Caki2 (cell line): Measurements from ENCODE around the gene EPHA5. TPM values are rescaled to one million over a fixed set of nuclear protein-coding genes. Genes with fewer than 3 reads are reported as not detected.
A peak's percentile ranks its signal among the peaks of the same experiment; 100 is the strongest.

ENCODE experiments used
- DNase-seq: peaks from one replicate; pipeline ENCODE4 v3.0.0-alpha.2; 2015; ENCODE audit warnings: low read depth
- in situ Hi-C: cut with HindIII; loops from 2 replicates; pipeline ENCODE4 v1.10.0; 2016; ENCODE audit warnings: low sequenced_read_pairs, low pct_unique_long_range_greater_than_20kb, mixed read lengths
- total RNA-seq: library from RNA; depleted of rRNA; stranded (reverse); fragments of >200 nt; shearing (Covaris generic); gene quantifications from 2 replicates; pipeline ENCODE4 v1.2.3, GENCODE V29; 2014; ENCODE audit warnings: low replicate concordance

The EPHA5 gene
- total RNA-seq, 1 experiment from 2014 or later: not detected

DNA sequence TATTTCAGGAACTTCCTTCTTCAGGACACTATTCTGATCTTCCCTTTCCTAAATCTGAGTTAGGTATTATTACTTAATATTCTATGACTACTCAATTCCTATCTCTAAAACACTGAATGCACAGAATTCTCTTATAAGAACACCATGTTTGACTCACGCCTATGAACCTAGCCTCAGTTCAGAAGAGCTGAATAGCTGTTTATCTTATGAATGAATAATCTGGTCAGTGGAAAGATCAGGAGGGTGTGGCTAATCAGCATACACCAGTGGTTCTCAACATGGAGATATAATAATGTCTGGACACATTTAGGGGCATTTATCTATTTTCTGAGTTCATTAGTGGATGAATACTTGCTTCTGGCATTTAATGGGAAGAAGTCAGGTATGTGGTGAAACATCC, 24.2 kb downstream of the EPHA5 start:
- in situ Hi-C loops: no loop called here
- DNase-seq: no peak

DNA sequence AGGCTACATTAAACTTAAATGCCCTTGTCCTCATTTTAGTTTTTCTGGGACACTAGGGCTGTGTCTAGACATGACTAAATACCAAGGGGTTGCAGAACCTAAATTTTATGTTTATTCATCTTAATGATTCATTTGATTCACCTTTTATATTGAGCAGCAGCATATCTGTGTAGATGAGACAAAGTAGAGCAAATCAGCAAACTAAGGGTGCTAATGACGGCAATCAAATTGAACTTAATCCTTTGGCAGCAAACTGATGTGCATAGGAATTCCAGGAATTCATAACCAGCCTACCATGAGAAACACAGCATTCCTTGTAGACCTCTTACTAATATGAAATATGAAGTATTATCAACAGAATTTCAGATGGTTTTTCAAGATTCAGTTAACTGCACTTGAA, 25.1 kb downstream of the EPHA5 start:
- in situ Hi-C loops: no loop called here

DNA sequence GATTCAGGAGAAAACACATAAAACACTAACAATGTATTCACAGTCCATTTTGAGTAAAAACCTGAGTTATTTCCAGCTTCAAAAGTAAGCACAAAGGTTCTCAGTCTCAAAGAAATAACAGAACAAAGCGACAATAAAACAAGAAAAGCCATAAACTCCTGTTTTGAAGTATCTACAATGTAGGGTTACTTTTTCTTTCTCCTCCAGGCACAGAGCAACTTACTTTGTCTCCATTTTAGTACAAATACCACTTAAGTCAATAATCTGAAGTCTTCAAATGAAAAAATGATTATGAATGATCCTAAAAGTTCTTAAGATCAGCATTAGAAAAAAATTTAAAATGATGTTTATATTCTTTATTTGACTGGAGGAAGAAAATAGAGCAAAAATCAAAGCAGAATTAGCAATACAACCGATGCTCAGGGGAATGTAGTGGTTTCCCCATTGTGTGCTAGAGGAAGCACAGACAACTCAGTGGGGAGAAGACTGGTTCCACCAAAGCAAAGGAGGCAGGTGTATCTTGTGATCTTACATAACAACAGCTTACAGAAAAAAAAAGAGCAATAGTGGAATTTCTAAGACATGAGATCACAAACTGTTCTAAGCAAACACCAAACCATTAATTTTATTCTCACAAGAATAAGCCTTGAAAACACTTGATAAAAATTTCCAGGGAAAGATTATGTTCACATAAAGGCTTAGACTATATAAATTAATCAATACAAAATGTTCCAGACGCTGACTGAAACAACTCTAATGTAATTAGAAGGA, 35.1 kb downstream of the EPHA5 start:
- DNase-seq: no peak
- in situ Hi-C loops: no loop called here

More for the DNA sequence above, 25.1 kb downstream of the EPHA5 start:
- DNase-seq: no peak

DNA sequence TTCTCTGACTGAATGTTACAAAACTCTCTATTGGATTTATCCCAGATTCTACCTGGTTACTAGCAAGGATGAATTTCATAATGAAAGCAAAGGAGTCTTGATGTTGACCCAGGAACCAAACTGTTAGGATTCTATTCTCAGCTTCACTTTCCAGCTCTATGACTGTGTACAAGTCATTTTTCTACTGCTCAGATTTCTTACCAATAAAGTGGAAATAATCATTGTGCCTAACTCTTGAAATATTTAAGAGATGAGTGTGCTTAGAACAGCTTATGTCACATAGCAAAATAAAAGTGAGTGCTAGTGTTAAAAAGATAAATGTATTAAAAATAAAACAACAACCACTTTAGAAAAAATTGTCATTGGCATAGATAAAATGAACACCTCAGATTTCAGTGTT, 45.6 kb downstream of the EPHA5 start:
- in situ Hi-C loops: no loop called here

DNA sequence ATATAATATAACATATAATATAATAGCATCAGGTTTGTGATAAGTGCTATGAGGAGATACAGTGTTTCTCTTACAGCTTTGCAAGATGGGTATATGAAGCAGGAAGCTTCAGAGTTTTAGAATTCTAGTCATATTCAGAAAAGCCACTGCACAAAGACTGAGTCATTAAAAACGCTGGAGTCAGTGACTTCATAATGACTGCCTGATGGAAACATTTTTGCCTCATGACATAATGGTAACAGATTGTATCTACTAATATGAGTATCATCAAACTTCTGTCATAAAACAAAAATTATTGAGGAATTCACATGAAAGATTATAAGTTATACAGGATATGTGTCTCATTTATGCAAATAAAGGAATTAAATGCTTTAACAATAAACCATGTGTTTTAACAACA, 46.8 kb downstream of the EPHA5 start:
- DNase-seq: peak; percentile 11
- in situ Hi-C loops: no loop called here

More for the DNA sequence above, 45.6 kb downstream of the EPHA5 start:
- DNase-seq: no peak

DNA sequence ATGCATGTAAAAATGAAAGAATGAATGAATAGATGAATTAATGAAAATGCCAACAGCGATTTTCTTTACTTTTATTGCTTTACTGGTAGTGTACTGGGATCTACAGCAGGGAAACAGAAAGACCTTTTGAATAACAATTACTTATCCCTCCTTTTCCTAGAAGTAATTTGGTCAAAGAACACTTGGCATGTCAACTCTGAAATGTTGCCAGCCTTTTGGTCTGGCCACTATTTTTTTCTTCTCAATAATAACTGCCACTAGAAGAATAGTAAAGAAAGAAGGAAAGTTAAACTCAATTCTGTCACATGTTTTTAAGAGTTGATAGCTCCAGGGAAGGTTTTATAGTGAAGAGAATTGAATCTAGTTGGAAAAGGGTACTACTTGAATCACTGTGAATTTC, 52.9 kb downstream of the EPHA5 start:
- in situ Hi-C loops: no loop called here
- DNase-seq: no peak

DNA sequence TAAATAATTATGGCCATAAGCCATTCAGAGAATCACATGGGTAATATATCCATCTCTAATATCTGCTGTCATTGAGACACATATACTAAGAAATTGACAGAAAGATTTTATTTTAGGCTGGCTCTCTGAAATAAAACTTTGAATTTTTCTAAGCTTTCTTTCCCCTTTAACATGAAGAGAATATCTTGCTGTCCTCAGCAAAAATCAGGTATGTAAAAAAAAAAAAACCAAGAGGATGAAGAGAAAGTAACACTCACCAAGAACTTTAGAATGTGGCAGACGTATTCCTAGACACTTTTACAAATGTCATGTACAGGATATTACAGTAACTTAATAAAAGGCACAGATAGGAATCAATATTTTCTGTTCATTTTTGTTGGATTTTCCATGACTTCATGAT, 65.8 kb downstream of the EPHA5 start:
- in situ Hi-C loops: no loop called here
- no peak for DNase-seq

DNA sequence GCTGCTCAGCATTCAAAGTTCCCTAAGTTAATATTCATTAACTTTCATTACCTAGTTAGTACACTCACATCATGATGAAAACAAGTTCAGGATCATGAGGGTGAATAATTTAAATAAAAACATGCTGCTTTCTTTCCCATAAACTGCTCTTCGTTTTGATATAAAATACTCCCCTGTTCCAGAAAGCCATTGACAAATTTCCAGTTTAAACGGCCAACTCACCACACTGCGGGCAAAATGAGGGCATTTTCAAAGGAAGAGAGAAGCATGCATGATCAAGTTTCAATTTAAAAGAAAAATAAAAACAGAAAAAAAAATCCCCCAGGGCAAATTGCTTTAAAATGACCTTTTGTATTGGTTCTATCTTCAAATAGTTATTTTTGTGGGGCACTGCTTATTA, 69.6 kb downstream of the EPHA5 start:
- in situ Hi-C loops: no loop called here
- DNase-seq: no peak

DNA sequence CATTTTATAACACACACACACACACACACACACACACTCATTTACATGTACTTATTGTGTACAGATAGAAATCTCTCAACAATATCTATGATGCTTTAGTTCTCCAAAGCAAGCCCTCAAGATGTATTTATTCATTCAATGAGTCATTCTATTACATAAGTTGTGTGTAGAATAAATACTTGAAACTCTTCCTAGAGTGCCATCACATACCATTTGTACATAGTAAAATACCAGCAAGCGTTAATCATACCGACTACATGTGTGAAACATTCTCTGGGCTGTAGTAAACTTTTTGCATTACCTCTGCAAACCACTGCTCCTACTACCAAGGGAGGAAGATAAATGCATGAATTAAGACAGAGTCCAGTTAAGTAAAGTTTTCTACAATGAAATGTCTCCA, 70.9 kb downstream of the EPHA5 start:
- in situ Hi-C loops: no loop called here
- no peak for DNase-seq

DNA sequence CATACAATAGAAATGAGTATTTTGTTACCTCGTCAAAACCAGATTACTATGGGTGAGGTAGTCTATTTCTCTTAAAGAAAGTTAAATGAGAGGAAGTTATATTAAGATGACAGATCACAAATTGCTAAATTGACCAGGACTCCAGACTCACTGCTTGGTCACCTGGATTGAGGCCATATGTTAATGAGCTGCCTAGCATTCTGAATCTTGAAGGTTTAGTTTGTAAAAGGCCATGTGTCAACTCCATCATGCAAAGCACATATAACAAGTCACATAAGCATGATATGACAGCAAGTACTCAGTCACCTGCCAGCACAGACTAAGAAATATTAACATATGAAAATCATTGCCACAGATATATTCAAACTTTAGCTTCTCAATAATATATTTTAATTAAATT, 72.6 kb downstream of the EPHA5 start:
- no peak for DNase-seq

DNA sequence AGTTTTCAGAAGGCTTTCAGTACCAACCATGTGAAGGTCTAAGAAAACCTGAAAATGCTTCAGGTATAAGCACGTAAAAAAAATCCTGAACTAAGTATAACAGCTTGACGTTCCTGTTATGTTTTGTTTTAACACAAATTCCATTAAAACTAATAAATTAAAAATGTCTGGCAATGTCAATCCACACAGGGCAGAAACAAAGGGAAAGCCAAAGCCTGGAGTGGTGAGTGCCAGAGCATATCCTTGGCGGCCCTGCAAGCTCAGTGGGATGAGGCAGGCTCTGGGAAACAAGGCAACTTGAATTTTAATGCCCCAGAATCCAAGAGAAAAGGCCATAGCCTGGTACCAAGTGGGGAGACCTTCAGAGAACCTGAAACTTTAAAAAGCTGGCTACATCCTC, 78.2 kb downstream of the EPHA5 start:
- in situ Hi-C loops: no loop called here
- no peak for DNase-seq

More for the DNA sequence above, 72.6 kb downstream of the EPHA5 start:
- in situ Hi-C loops: no loop called here

DNA sequence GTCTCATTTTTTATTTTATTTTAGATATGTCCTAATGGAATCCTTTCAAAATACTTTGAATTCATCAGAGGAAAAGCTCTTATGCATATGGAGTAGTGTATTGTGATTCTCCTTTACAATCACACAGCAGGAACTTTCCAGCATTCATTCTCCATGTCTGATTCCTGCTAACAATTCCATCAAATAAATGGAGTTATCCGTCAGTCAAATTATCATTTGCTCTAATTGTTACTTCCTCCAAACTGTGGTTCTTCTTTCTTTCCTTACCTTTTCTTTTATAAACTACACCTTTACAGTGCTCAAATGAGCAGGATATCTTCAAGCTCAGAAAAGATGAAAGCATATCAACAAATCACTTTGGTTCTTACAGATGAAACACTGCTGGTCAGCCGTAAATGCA, 80.4 kb downstream of the EPHA5 start:
- in situ Hi-C loops: no loop called here
- no peak for DNase-seq

DNA sequence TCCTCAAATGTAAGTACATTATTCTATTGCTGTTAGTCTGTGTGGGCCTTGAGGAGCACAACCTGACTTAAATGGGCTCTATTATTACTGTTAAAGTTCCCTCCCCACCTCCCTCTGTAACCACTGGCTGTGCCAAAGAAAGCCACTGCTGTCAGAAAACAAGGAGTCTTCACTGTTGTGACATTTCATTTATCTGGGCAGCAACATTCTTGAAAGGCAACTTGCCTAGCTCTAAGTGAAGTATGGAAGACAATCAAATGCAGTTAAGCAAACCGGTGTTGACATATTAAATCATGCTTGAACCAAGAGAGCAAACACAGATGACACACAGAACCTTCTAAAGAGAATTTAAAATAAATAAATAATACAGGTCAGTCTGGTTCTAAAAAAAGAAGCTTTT, 81.0 kb downstream of the EPHA5 start:
- in situ Hi-C loops: no loop called here
- no peak for DNase-seq

DNA sequence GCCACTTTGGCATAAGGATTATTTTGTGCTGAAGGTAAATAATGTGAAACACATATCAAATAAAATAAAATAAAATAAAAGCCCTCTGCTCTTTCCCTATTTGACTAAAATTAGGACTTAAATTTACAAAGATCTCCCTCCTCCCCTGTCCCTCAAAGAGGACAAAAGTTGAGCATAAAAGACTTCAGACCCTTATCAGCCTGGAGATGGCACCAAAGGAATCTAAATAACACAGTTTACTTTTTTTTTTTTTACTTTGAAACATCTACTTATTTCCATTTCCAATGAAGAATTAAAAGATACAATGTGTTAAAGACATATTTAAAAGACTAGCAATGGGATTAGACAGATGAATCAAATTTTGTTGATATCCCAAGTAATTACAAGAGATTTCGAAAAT, 89.7 kb downstream of the EPHA5 start:
- in situ Hi-C loops: no loop called here
- DNase-seq: peak; percentile 7

DNA sequence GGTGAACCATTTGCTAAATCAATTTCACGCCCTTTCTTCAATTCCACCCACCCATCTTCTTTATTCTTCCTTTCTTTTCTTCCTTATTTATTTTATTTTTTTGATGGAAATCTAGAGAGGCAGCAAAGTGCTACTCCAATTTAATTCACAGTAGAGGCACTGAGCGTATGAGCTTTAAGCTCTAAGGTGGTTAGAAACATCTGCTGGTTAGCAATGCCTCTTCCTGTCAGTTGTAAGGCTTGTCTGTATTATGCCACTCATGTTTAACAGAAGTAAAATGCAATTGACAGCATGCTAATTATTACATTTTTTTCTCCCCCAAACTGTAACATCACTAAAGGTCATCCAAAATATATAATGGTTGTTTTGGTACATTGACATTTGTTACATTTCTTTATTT, 103.8 kb downstream of the EPHA5 start:
- DNase-seq: no peak
- in situ Hi-C loops: no loop called here

DNA sequence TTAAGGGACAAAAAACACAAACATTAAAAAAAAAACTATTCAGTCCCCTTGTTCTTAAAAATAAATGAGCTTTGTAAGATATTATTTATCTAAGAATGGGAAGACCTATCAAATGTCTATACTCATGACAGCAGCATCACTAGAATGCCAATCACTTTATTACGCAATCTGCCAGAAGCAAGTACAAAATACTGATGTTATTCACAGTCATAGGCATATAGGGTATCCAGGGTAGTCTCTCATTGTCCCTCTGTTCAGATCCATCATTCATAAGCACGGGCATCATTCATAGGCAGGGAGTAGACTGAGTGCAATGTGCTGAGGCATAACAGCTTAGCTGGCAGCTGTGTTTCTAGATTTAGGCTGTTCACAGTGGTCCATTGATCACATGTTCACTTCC, 109.1 kb downstream of the EPHA5 start:
- in situ Hi-C loops: no loop called here
- no peak for DNase-seq

DNA sequence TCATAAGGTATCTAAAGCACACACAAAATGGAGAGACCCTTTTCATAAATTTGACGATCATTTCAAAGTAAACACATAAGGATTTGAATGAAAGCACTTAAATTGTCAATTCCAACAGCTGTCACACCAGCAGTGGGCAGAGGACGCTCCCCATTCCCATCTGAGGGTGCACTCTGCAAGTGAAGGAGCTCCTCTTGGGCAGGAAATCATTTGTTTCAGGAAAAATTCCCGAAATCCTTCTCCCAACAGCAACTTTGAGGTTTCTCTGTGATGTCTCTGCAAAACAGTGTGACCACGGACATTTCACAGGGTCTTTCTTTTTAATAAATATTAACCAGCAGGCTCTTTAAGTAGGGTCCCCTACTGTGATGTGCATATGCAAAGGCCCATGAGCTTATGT, 111.0 kb downstream of the EPHA5 start:
- in situ Hi-C loops: no loop called here
- DNase-seq: no peak

DNA sequence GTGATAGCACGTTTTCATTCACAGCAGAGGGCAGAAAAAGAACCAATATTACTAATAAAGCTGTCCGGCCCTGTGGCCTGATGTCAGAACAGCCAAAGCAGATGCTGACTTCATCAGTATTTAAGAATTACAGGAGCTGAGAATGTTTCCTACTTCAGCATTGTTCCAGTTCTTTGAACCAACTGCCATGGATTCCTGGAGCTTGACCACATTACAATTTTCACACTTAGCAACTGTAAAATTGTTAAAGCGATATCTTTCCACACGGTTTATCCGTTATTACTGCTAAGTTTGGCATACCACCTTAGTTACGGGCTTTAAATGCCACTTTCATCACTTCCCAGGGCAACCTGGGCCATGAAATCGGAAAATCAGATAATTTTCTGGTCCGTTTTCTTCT, 118.2 kb downstream of the EPHA5 start:
- in situ Hi-C loops: no loop called here

DNA sequence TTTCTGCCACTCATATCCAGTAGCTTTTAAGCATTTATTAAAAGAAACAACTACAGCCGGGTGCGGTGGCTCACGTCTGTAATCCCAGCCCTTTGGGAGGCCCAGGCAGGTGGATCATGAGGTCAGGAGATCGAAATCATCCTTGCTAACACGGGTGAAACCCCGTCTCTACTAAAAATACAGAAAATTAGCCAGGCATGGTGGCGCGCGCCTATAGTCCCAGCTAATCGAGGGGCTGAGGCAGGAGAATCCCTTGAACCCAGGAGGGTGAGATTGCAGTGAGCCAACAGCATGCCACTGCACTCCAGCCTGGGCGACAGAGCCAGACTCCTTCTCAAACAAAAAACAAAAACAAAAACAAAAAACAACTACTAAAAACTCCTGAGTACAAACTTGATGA, 119.8 kb downstream of the EPHA5 start:
- no peak for DNase-seq
- in situ Hi-C loops: no loop called here

More for the DNA sequence above, 118.2 kb downstream of the EPHA5 start:
- no peak for DNase-seq

DNA sequence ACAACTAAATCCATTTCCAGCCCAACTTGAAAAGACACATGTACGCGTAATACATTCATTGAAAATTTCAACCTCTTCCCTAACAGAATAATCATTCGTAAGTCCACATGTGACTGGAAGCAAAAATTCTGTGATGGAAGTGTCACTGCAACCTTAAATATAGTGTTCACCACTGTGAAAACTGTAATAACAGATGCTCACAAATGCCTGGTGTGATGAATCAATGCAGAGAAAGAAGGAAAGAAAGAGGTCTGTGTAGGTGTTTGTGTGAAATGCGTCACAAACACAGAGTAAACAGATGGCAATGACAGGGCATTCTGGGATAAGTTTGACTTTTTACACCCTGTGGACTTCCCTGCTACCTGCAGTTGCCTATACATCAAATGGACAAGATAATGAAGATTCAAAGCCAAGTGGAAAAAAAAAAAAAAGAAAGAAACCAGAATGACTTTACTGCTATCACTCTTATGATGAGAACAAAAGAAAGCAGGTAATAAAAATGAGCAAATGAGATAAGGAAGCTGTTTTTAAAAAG, 123.3 kb downstream of the EPHA5 start:
- in situ Hi-C loops: no loop called here
- no peak for DNase-seq
